Activated T-cell treated with anti-CD3 and anti-CD28 coated beads for 4 hours (primary cell): ENCODE results near the gene CADPS.

Experiments used
- DNase-seq: peaks from one replicate; pipeline ENCODE4 v3.0.0-alpha.2; 2020

The CADPS gene

DNA sequence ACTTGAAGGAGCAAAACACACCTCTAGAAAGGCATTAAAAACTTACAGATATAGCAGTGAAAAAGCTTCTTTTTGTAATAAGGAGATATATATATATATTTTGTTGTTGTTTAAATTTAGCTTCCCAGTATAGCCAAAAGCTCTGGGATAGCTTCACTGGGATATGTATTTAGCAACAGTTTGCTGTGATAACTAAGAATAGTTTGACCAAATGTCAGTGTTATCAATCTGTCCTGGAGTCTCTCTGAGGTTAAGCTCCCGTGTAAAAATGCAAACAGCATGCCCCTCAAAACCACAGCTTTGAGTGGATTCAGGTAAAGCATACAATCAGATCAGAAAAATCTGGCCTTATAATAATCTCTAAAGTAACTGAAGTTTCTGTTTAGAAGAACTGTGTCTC is 2.9 kb downstream of the CADPS start:
- no peak for DNase-seq

- no peak for DNase-seq
Measured at GRCh38 chr3:62870321-62870720, 4.9 kb downstream of the CADPS start.

DNA sequence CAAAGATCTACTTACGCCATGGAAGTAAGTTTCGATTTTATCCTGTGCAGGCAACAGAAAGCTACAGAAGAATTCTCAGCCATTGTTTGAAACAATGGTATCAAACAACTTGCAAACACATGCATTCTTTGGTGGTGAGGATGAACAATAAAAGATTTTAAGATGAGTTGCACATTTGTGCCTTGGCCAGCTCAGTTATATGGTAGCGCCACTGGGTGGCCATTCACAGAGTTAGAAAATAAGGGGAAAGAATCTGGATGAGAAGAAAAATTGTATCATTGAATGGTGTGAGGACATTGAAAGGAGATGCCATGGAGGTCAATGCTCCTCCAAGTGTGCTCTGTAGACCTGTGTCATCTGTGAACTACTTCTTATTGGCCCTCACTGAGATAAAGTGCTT is 11.6 kb downstream of the CADPS start:
- DNase-seq, result no peak

DNA sequence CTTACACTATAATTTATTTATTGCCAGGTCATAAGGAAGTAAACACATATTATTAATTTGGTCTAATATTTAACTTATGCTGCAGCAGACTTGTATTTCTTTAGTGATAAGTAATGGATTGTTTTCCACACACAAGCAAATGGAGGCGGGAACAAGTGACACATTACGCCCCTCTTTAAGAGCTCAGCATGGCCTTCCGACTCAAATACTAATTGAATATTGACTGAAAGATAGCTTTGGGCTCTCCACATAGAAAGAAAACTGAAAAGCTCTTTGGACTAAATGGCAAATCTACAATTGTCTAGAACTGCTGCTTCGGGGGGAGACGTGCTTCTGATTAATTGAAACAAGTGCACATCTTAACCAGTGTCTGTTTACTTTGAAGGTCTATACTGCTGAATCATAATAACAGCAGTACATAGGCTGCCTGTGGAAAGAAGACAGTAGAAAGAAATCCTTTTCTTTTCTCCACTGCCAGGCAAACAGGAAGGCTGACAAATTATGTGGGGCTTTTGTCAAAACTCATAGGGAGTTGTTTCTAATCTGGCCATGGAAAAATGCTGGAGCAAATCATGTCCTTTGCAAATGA is 15.9 kb downstream of the CADPS start:
- no peak for DNase-seq

DNA sequence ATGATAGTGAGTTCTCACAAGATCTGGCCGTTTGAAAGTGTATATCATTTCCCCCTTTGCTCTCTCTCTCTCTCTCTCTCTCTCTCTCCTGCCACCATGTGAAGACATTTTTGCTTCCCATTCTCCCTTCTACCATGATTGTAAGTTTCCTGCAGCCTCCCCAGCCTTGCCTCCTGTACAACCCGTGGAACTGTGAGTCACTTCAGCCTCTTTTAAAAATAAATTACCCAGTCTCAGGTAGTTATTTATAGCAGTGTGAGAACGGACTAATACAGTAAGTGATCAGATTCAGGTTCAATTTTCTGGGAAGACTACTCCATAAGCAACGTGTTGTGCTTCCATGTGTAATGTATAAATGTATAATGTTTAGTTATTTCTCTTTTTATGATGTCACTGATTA is 29.2 kb downstream of the CADPS start:
- no peak for DNase-seq

DNA sequence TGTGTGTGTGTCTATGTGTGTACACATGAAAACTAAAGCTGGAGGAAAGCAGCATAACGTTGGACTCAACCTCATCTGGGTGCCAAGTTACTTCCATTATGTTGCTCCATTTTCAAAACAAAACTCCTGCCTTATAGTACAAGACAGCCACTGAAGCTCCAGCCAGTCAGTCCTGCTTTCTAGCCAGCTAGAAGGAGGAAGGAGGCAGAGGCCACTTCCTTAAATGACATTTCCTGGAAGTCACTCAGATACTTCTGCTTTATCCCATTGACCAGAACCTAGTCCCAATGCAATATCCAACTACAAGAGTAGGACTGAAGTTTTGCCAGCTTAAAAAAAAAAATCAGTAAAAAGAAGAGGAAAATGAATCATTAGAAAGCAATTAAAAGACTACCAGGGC is 31.7 kb downstream of the CADPS start:
- DNase-seq, result no peak

DNA sequence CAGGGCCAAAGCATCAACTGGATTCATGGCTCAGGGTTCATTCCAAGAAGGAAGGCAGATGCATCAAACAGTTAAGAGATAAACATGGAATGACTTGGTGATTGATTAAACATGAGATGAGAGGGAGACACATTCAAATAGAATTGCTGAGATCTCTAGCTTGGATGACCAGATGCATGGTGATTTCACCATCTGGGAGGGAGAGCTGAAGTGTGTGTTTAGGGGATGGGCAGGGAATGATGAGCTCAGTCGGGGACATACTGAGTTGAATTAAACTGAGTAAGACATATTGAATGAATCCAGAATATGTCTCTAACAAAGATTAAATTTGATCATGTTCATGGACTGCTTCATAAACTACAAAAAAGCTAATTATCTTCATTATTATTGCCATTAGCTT is 35.5 kb downstream of the CADPS start:
- DNase-seq, result no peak

DNA sequence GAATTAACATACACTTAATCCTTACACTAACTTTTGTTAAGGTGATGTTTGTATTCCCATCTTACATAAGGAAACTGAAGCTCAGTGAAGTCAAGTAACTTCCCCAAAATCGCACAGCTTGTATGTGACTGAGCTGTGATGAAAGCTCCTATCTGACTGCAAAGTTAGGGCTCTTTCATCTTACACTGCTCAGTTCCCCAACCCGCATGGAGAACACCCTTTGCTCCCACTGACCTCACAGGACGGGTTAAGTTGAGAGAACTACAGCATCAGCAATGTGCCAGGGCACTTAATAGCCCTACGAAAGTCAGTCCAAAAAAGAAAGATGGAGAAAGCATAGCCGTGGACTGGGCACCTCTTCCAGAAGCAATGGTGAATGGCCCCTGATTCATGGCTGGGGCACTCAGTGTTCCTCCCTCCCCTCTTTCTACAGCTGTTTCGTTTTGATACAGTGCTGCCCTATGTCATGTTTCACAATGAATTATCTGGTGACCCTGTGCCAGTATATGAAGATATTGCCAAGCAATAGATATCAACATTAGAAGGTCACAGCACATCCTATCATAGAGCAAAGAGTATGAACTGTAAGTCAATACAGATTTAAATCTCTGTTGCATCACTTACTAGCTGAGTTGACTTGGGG is 38.0 kb downstream of the CADPS start:
- DNase-seq, result no peak

- DNase-seq, result no peak
Measured at GRCh38 chr3:62835554-62836236, 39.5 kb downstream of the CADPS start.

DNA sequence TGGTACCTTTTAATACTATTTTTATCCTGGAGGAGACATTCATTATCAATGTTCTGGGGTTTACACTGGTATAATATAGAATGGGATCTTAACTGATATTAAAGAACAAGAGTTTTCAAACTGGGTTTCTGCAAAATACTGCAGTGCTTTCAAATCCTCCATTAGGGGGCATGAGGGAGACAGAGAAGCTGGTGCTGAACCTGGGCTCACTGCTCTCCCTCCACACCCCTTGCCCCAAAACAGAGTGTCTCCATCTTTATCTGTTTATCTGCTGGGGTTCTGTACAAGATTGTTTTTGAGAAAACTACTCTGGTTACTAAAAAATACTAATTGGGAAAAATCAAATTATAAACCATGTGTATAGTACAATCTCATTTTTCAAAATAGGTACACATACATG is 41.7 kb downstream of the CADPS start:
- no peak for DNase-seq

- no peak for DNase-seq
Measured at GRCh38 chr3:62832553-62832952, 42.7 kb downstream of the CADPS start.

GRCh38 chr3:62830727-62831322 is 44.4 kb downstream of the CADPS start:
- DNase-seq, result no peak

DNA sequence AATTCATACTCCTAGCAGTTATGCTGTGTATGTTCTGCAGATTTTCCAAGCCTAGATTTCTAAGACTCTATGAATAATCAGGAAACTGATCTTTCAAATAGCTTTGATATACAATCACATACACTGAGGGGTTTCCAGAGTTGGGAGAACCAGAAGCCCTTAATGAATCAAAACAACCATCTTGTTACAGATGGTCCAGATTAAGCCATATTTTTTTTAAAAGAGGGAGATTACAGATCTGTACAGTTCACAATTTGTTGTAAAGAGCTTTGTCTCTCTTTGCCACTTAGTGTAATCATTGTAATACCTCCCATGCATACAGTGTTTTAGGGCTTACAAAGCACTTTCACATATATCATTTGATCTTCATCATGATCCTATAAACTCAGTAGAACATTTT is 47.7 kb downstream of the CADPS start:
- DNase-seq, result no peak

GRCh38 chr3:62824965-62825592 is 50.1 kb downstream of the CADPS start:
- DNase-seq, result no peak

- DNase-seq, result no peak
Measured at GRCh38 chr3:62823461-62824050, 51.7 kb downstream of the CADPS start.

DNA sequence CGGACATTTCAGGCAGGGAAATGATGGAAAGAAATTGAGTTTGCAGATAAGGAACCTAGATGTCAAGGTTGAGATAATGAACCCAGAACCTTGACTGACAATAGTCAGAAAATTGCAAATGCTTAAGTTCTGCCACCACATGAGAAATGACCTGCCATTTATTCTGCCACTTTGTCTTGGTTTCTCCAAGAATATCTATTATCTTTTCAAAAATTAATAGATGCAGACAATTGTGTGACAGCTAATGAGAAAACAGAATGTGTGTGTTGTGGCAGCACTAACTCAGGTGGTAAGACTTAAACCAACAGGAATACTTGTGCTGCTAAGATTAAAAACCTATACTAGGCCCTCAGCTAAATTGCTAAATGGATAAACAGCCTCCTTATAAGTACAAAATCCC is 52.3 kb downstream of the CADPS start:
- no peak for DNase-seq

DNA sequence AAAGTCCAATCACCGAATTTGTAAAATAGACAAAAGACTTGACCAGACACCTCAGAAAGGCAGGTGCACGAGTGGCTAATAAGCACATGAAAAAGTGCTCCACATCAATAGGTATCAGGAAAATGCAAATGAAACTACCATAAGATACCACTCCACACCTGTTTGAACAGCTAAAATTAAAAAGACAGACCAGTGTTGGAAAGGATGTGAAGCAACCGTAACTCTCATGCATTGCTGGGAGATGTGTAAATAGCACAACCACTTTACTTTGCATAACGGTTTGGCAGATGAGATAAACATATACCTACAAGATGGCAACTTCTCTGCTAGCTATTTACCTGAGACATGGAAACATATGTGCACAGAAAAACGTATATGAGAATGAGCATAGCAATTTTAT is 56.9 kb downstream of the CADPS start:
- DNase-seq, result no peak

DNA sequence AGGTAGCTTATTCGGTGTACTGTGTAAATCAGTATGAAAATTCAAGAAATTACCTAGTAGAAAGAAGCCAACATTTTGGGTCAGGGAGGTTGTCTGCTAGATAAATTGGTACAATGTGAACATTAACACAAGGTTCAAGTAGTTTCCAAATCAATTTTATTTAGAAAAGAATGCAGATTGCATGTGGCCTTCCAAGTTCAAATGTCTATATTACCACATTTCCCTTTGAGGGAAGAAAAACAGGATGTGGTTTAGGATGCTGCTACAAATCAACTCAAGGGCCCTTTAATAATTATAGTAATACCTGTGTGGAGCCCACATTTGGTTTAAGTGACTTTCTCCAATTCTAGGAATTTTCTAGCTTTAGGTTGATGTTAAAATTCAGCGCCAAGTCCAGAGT is 57.5 kb downstream of the CADPS start:
- no peak for DNase-seq

GRCh38 chr3:62815981-62816380 is 59.2 kb downstream of the CADPS start:
- no peak for DNase-seq

GRCh38 chr3:62812631-62813030 is 62.6 kb downstream of the CADPS start:
- DNase-seq, result no peak

- DNase-seq, result no peak
Measured at GRCh38 chr3:62811119-62811518, 64.1 kb downstream of the CADPS start.

- no peak for DNase-seq
Measured at GRCh38 chr3:62809369-62809768, 65.8 kb downstream of the CADPS start.

GRCh38 chr3:62805580-62806277 is 69.5 kb downstream of the CADPS start:
- DNase-seq, result no peak
